Prostate gland (tissue), 2 donors: Measurements from ENCODE around the gene TMEM170B.

ENCODE experiments used
- POLR2AphosphoS5 ChIP-seq: sonication (generic); formaldehyde crosslinking; IDR thresholded peaks from one replicate; pipeline ENCODE4 v1.6.1; 2017; ENCODE audit warnings: antibody characterized with exemption
- TF ChIP-seq, protein P1 (sequence below), 4 experiments: fragments of 200-600 bp in 2 of 4; fragments of 450-650 bp in 2 of 4; sonication (generic) in 2 of 4; IDR thresholded peaks; 1 replicate in 3 of 4; 2 replicates in 1 of 4; pipeline ENCODE4 v1.5.1; 2016 to 2019; ENCODE audit warnings: antibody characterized with exemption in 4 of 4, mild to moderate bottlenecking in 2 of 4, moderate library complexity in 2 of 4

GRCh38 chr6:11563793-11564192 lies 26.2 kb downstream of the TMEM170B start:
- no peak for TF ChIP-seq POLR2AphosphoS5
- TF ChIP-seq, protein P1, sequence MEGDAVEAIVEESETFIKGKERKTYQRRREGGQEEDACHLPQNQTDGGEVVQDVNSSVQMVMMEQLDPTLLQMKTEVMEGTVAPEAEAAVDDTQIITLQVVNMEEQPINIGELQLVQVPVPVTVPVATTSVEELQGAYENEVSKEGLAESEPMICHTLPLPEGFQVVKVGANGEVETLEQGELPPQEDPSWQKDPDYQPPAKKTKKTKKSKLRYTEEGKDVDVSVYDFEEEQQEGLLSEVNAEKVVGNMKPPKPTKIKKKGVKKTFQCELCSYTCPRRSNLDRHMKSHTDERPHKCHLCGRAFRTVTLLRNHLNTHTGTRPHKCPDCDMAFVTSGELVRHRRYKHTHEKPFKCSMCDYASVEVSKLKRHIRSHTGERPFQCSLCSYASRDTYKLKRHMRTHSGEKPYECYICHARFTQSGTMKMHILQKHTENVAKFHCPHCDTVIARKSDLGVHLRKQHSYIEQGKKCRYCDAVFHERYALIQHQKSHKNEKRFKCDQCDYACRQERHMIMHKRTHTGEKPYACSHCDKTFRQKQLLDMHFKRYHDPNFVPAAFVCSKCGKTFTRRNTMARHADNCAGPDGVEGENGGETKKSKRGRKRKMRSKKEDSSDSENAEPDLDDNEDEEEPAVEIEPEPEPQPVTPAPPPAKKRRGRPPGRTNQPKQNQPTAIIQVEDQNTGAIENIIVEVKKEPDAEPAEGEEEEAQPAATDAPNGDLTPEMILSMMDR (IDR thresholded peaks at IDR 0.05), result no peak
